ENCODE measurements around the gene KNTC1.
"Not testable (repeated sequence)": the region's sequence is repeated elsewhere in the genome, so short reads cannot be mapped to it uniquely, and the experiment has no call there.

GRCh38 chr12:122493222-122493621 is 33.8 kb upstream of the KNTC1 start:
- not testable (repeated sequence) for TF ChIP-seq CTCF, EZH2phosphoT487 (IDR thresholded peaks at IDR 0.05; ENCODE audit: low read length)

Measured in MM.1S (cell line).